GM18861 (cell line): ENCODE measurements around the gene ATP2B1.
"Not testable (repeated sequence)": the region's sequence is repeated elsewhere in the genome, so short reads cannot be mapped to it uniquely, and the experiment has no call there.

ENCODE experiments used
- ATAC-seq: cut with Tn5 transposase; IDR thresholded peaks from one replicate; pipeline ENCODE4 v1.9.1; 2021; ENCODE audit not compliant: unreplicated experiment

The ATP2B1 gene

DNA sequence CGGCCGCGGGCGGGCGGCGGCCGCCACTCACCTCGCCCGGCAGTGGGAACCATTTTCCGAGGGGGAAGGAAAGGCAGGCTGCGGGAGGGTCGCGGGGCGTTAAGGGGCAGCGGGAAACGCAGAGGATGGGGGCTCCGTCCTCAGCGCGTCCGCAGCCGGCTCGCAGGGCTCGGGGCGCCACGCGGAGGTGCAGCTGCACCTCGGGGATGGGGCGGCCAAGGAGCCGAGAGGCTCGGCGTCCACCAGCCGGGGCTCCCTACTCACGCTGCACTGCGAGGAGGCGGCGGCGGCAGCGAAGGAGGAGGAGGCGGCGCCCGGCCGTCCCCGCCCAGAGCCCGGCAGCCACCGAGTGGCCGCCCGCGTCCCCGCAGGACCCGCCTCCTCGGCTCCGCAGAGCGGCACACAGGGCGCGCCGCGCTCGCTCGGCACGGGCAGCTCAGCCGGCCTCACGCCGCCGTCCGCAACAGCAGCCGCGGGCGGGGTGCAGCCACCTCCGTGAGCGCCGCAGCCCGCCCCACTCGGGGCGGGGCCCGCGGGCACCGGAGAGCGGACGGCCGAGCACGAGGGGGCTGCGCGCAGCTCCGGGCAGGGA, at the start of gene ATP2B1:
TSS of gene ATP2B1 (minus strand) at position 274 of the 592 bp plus-strand sequence. CDS start 52,952 bp downstream, outside the sequence.
- peak; percentile 53 for ATAC-seq

DNA sequence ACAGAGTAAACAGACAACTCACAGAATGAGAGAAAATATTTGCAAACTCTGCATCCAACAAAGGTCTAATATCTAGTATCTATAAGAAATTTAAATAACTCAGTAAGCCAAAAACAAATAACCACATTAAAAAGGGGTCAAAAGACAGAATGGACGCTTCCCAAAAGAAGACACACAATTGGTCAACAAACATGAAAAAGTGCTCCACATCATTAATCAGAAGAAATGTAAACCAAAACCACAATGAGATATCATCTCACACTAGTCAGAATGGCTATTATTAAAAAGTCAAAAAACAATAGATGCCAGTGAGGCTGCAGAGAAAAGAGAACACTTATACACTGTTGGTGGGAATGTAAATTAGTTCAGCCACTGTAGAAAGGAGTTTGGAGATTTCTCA, 49.3 kb upstream of the ATP2B1 start:
- ATAC-seq = not testable (repeated sequence)

GRCh38 chr12:89756585-89757398, 48.2 kb upstream of the ATP2B1 start:
- ATAC-seq = peak; percentile 94

GRCh38 chr12:89756194-89756584, 47.6 kb upstream of the ATP2B1 start:
- ATAC-seq = peak; percentile 2

GRCh38 chr12:89753997-89754396, 45.4 kb upstream of the ATP2B1 start:
- no peak for ATAC-seq

DNA sequence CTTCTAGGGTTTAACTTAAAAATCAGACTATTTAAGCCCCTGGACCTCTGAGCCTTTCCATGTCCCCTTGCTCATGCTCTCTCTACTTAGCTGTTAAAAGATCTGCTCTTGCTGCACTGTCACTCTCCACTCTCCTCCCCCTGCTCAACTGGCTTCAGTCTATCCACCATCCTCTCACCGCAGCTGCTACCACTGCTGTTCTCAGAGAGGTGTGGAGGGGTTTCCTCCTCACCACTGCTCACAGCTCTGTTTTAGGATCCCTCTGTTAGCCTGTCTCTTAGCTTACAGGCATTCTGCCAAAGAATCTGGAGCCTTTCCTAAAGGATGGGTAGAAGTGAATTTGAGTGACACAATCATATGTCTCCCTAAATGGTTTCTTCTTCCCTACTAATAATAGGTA, 43.7 kb upstream of the ATP2B1 start:
- no peak for ATAC-seq

GRCh38 chr12:89750389-89751351, 42.0 kb upstream of the ATP2B1 start:
- ATAC-seq = no peak

GRCh38 chr12:89748791-89749190, 40.2 kb upstream of the ATP2B1 start:
- ATAC-seq = no peak

GRCh38 chr12:89745286-89745685, 36.6 kb upstream of the ATP2B1 start:
- no peak for ATAC-seq

DNA sequence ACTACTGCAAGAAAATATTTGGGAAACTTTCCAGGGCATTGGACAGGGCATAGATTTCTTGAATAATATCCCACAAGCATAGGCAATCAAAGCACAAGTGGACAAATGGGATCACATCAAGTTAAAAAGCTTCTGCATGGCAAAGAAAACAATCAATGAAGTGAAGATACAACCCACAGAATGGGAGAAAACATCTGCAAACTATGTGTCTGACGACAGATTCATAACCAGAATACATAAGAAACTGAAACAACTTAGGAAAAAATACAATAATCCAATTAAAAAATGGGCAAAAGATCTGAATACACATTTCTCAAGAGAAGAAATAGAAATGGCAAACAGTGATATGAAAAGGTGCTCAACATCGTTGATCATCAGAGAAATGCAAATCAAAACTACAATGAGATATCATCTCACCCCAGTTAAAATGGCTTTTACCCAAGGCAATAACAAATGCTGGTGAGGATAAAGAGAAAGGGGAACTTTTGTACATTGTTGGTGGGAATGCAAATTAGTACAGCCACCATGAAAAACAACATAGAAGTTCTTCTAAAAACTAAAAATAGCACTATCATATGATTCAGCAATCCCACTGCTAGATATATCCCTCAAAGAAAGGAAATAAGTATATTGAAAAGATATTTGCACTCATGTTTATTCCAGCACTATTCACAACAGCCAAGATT, 33.8 kb upstream of the ATP2B1 start:
- no peak for ATAC-seq

- ATAC-seq = no peak
Measured at GRCh38 chr12:89740943-89741342, 32.3 kb upstream of the ATP2B1 start.

DNA sequence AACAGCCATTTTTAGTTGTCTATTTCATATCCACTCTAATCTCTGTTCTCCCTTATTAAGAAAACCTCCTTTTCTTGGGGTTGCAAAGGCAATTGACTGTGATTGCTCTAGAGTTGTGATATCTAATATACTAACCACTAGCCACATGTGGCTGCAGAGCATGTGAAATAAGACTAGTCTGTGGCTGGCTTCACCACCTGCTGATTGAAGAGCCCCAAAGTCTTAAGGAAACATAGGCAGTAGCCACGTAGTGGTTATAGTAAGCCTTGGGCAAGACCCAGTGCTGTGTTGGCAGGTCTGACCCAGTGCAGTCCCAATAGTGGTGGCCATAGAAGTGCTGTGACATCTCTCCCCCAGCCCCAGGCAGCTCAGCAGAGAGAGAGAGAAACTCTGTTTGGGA, 28.4 kb upstream of the ATP2B1 start:
- ATAC-seq = no peak

GRCh38 chr12:89733579-89734201, 25.1 kb upstream of the ATP2B1 start:
- no peak for ATAC-seq

DNA sequence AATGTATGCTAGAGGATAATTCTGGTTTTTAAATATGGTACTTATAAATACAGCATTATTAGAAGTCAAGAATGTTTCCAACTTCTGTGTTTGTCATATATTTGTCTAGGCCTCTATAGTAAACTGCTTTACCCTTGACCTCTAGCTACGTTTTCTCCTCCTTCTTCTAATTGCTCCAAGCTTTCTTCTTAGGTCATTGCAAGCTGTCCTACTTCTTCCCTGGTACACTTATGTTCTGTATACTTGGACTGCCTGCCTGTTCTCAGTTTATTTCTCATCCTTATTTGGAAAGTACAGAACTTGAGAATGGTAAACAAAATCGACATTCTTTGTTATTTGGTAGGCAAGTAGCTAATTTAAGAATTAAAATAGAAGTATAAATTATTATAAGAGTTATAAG, 23.9 kb upstream of the ATP2B1 start:
- ATAC-seq = no peak

- no peak for ATAC-seq
Measured at GRCh38 chr12:89731614-89732013, 23.0 kb upstream of the ATP2B1 start.

- no peak for ATAC-seq
Measured at GRCh38 chr12:89731089-89731488, 22.5 kb upstream of the ATP2B1 start.

DNA sequence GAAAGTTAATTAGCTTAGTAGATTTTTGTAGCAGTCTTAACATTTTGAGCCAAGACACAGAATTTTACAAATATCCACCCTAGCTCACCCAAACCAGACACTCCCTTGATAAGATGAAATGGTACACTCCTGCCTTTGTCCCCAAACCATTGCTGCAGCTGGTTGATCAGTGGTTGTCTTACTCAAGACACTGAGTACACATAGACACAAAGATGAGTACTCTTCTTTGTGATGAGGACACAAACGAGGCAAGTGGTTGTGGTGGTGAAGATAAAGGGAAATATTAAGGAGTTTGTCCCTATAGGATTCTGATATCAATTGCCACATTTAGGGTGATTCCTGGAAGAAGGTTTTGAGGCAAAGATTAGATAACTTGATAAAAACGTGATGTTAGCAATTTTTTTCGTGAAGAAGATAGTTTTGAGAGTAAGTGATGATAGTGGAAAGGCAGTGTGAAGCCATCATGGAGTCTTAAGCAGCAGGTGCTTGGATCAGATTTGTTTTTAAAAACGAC, 21.4 kb upstream of the ATP2B1 start:
- no peak for ATAC-seq

GRCh38 chr12:89723276-89723675, 14.6 kb upstream of the ATP2B1 start:
- no peak for ATAC-seq

- peak; percentile 94 for ATAC-seq
Measured at GRCh38 chr12:89721291-89721987, 12.8 kb upstream of the ATP2B1 start.
